Keratinocyte (primary cell): ENCODE results near the gene HIF1A. TPM values are rescaled to one million over a fixed set of nuclear protein-coding genes. Genes with fewer than 3 reads are reported as not detected.

ENCODE experiments used
- DNase-seq: peaks from one replicate; pipeline ENCODE4 v3.0.0-alpha.2; 2011; ENCODE audit warnings: low read depth, missing footprints, low spot score
- FAIRE-seq: peaks from 2 replicates; lab custom pipeline; 2011; peaks lifted over from hg19 to GRCh38; lab: Jason Lieb, UNC
- H2AFZ ChIP-seq: 2 replicates; pipeline ENCODE4 v1.6.0; 2012; ENCODE audit warnings: low read length, control low read depth, inconsistent platforms; ENCODE audit not compliant: control insufficient read depth
- H3K27ac ChIP-seq: 2 replicates; pipeline ENCODE4 v1.5.1; 2011; ENCODE audit warnings: low read length; ENCODE audit not compliant: control insufficient read depth, insufficient read depth
- H3K27me3 ChIP-seq: 3 replicates; pipeline ENCODE4 v1.6.0; 2011; ENCODE audit warnings: low read length; ENCODE audit not compliant: control insufficient read depth, insufficient read depth; ENCODE audit errors: extremely low read depth
- H3K36me3 ChIP-seq, 2 experiments: 2 replicates in 1 of 2; 3 replicates in 1 of 2; pipeline ENCODE4 v1.5.1; 2011; ENCODE audit warnings: low read length in 2 of 2, mild to moderate bottlenecking in 1 of 2; ENCODE audit not compliant: control insufficient read depth in 2 of 2, insufficient read depth in 2 of 2; ENCODE audit errors: extremely low read depth in 1 of 2
- H3K4me1 ChIP-seq: 3 replicates; pipeline ENCODE4 v1.5.1; 2011; ENCODE audit warnings: low read length; ENCODE audit not compliant: control insufficient read depth, insufficient read depth; ENCODE audit errors: extremely low read depth
- H3K4me2 ChIP-seq: 3 replicates; pipeline ENCODE4 v1.6.0; 2011; ENCODE audit warnings: low read depth, low read length; ENCODE audit not compliant: control insufficient read depth, insufficient read depth; ENCODE audit errors: extremely low read depth
- H3K4me3 ChIP-seq, 3 experiments: fragments of 200-600 bp in 1 of 3; sonication (generic) in 1 of 3; 2 replicates in 2 of 3; 3 replicates in 1 of 3; pipeline ENCODE4 v1.5.1; 2011 to 2016; ENCODE audit warnings: low read length in 3 of 3, mild to moderate bottlenecking in 3 of 3, control low read depth in 2 of 3, inconsistent platforms in 1 of 3, low read depth in 1 of 3, mixed read lengths in 1 of 3, mixed run types in 1 of 3, moderate library complexity in 1 of 3; ENCODE audit not compliant: control insufficient read depth in 2 of 3, insufficient read depth in 2 of 3; ENCODE audit errors: extremely low read depth in 1 of 3
- H3K79me2 ChIP-seq: 2 replicates; pipeline ENCODE4 v1.6.0; 2012; ENCODE audit warnings: low read length; ENCODE audit not compliant: control insufficient read depth, insufficient read depth
- H3K9ac ChIP-seq: 3 replicates; pipeline ENCODE4 v1.6.0; 2011; ENCODE audit warnings: low read length; ENCODE audit not compliant: control insufficient read depth, insufficient read depth; ENCODE audit errors: extremely low read depth
- H3K9me1 ChIP-seq: 3 replicates; pipeline ENCODE4 v1.6.0; 2011; ENCODE audit warnings: low read length; ENCODE audit not compliant: control insufficient read depth, insufficient read depth; ENCODE audit errors: extremely low read depth
- H3K9me3 ChIP-seq: 2 replicates; pipeline ENCODE4 v1.5.1; 2012; ENCODE audit warnings: low read depth, low read length; ENCODE audit not compliant: control insufficient read depth
- H4K20me1 ChIP-seq: 3 replicates; pipeline ENCODE4 v1.6.0; 2011; ENCODE audit warnings: low read length; ENCODE audit not compliant: control insufficient read depth, insufficient read depth; ENCODE audit errors: extremely low read depth
- CTCF ChIP-seq, 3 experiments: IDR thresholded peaks in 1 of 3; conservative IDR thresholded peaks in 1 of 3; optimal IDR thresholded peaks in 1 of 3; 2 replicates in 2 of 3; 3 replicates in 1 of 3; pipeline versions ENCODE3 to v1.5.1; 2011; ENCODE audit warnings: low read length in 3 of 3, mild to moderate bottlenecking in 3 of 3, moderate library complexity in 2 of 3, control low read depth in 1 of 3, inconsistent platforms in 1 of 3; ENCODE audit not compliant: insufficient read depth in 2 of 3; ENCODE audit errors: extremely low read depth in 1 of 3
- EZH2 ChIP-seq: IDR thresholded peaks from one replicate; pipeline ENCODE4 v1.6.1; 2012; ENCODE audit warnings: inconsistent platforms, mild to moderate bottlenecking, low read length, moderate library complexity
- dilution Hi-C: fragments of 300-500 bp; cut with MboI; formaldehyde crosslinking; loops from one replicate; pipeline ENCODE4 v1.7.0; 2020; ENCODE audit warnings: low sequenced_read_pairs; ENCODE audit not compliant: extremely low pct_ligation_motif_present
- polyA plus RNA-seq, 5 experiments: library from polyadenylated mRNA; depleted of rRNA in 3 of 5; stranded (reverse) in 3 of 5; stranded (forward) in 1 of 5; unstranded in 1 of 5; fragments of >200 nt; gene quantifications; 1 replicate in 1 of 5; 2 replicates in 3 of 5; 3 replicates in 1 of 5; pipeline versions ENCODE4 v1.2.1 to v1.2.3, GENCODE V29; 2011 to 2012; ENCODE audit warnings: missing spikeins in 2 of 5, low read depth in 1 of 5, low replicate concordance in 1 of 5

The HIF1A gene
- polyA plus RNA-seq, 1 donor (not counting 4 experiments of a cell fraction or from before 2014, with no cell fraction given): 202 TPM

GRCh38 chr14:61699027-61699426 lies 3.7 kb downstream of the HIF1A start:
- H3K27ac ChIP-seq: no peak overlapping the region

GRCh38 chr14:61700104-61700886 lies 5.0 kb downstream of the HIF1A start:
- no peaks in the 10 kb centered on the region for H3K36me3 ChIP-seq
- H3K9ac ChIP-seq: no peak overlapping the region
- no peaks in the 10 kb centered on the region for H3K27me3 ChIP-seq
- peaks cover 19% of the 10 kb centered on the region for H4K20me1 ChIP-seq
- H3K27ac ChIP-seq: no peak overlapping the region
- DNase-seq (no peak), FAIRE-seq (no peak)
- H3K79me2 ChIP-seq: peaks cover 98% of the 10 kb centered on the region
- H3K9me3 ChIP-seq: no peaks in the 10 kb centered on the region
- H3K9me1 ChIP-seq: no peaks in the 10 kb centered on the region
- H3K4me1 ChIP-seq: peaks cover 17% of the 10 kb centered on the region
- peak overlapping the region; percentile 84 for H3K4me2 ChIP-seq
- H3K4me3 ChIP-seq: peak overlapping the region in 1 of 3 experiments; percentile 32
- dilution Hi-C loops: no loop called here
- TF ChIP-seq EZH2: no peak
- no peak for TF ChIP-seq CTCF (optimal IDR thresholded peaks at IDR 0.05 in 1 of 3, IDR thresholded peaks at IDR 0.05 in 1 of 3, conservative IDR thresholded peaks at IDR 0.05 in 1 of 3; ENCODE audit: extremely low read depth in 1 of 3, insufficient read depth in 2 of 3, low read length in 3 of 3)
- H2AFZ ChIP-seq: no peak overlapping the region

More at GRCh38 chr14:61699027-61699426, 3.7 kb downstream of the HIF1A start:
- FAIRE-seq: no peak
- no peaks in the 10 kb centered on the region for H3K27me3 ChIP-seq
- peak overlapping the region; percentile 34 to 100 (median 97) for H3K4me3 ChIP-seq
- no peak for DNase-seq
- H4K20me1 ChIP-seq: peaks cover 19% of the 10 kb centered on the region
- peaks cover 22% of the 10 kb centered on the region for H3K4me1 ChIP-seq
- H3K4me2 ChIP-seq: peak overlapping the region; percentile 84
- H3K9me3 ChIP-seq: no peaks in the 10 kb centered on the region
- no peak overlapping the region for H2AFZ ChIP-seq
- H3K9ac ChIP-seq: no peak overlapping the region
- H3K79me2 ChIP-seq: peaks cover 85% of the 10 kb centered on the region
- no peaks in the 10 kb centered on the region for H3K9me1 ChIP-seq
- TF ChIP-seq CTCF (optimal IDR thresholded peaks at IDR 0.05 in 1 of 3, IDR thresholded peaks at IDR 0.05 in 1 of 3, conservative IDR thresholded peaks at IDR 0.05 in 1 of 3; ENCODE audit: extremely low read depth in 1 of 3, insufficient read depth in 2 of 3, low read length in 3 of 3): no peak
- TF ChIP-seq EZH2: no peak
- dilution Hi-C loops: no loop called here
- H3K36me3 ChIP-seq: no peaks in the 10 kb centered on the region
